ENCODE measurements around the gene CARHSP1. TPM values are rescaled to one million over a fixed set of nuclear protein-coding genes. Genes with fewer than 3 reads are reported as not detected.

The CARHSP1 gene
- total RNA-seq, 5 donors from 2014 or later (not counting 1 experiment from before 2014, with no cell fraction given): 32.9 to 44.3 (median 41.8) TPM

GRCh38 chr16:8859913-8860881 lies 8.6 kb downstream of the CARHSP1 start:
- H3K36me3 ChIP-seq (ENCODE audit: control insufficient read depth in 2 of 2, extremely low read depth in 1 of 2, insufficient read depth in 1 of 2, low read length in 1 of 2): peaks cover 10 to 26% of the 10 kb centered on the region in 2 donors
- ATAC-seq (replicated peaks in 1 of 4) (no peak), DNase-seq (no peak)
- no peaks in the 10 kb centered on the region for H3K27me3 ChIP-seq (replicated peaks in 1 of 2; ENCODE audit: control insufficient read depth in 2 of 2, extremely low read depth in 1 of 2, insufficient read depth in 2 of 2, low read length in 1 of 2)
- peaks cover 6 to 22% of the 10 kb centered on the region in 2 experiments for H3K4me1 ChIP-seq (ENCODE audit: control insufficient read depth in 1 of 2, extremely low read depth in 1 of 2, insufficient read depth in 2 of 2, low read length in 2 of 2)
- Mint-ChIP-seq H3K27me3 (no peaks in the 10 kb centered on the region), H3K9me3 (no peaks in the 10 kb centered on the region), H3K4me1 (peaks cover 30 to 36% (median 34%) of the 10 kb centered on the region in 3 donors), H3K27ac (no peak overlapping the region), H3K36me3 (peaks cover 17% of the 10 kb centered on the region), H3K4me3 (no peak overlapping the region)
- 86% methylated on average over 19 of the region's 25 CpGs for whole genome bisulfite sequencing (ENCODE audit: insufficient coverage)
- POLR2A ChIA-PET: no interaction called here
- H3K27ac ChIP-seq (ENCODE audit: low read length): no peak overlapping the region
- H3K9me3 ChIP-seq: no peaks in the 10 kb centered on the region
- no peak overlapping the region for H3K4me3 ChIP-seq (ENCODE audit: control insufficient read depth in 1 of 2, extremely low read depth in 1 of 2, low read length in 1 of 2)
- CTCF ChIA-PET: no interaction called here

DNA sequence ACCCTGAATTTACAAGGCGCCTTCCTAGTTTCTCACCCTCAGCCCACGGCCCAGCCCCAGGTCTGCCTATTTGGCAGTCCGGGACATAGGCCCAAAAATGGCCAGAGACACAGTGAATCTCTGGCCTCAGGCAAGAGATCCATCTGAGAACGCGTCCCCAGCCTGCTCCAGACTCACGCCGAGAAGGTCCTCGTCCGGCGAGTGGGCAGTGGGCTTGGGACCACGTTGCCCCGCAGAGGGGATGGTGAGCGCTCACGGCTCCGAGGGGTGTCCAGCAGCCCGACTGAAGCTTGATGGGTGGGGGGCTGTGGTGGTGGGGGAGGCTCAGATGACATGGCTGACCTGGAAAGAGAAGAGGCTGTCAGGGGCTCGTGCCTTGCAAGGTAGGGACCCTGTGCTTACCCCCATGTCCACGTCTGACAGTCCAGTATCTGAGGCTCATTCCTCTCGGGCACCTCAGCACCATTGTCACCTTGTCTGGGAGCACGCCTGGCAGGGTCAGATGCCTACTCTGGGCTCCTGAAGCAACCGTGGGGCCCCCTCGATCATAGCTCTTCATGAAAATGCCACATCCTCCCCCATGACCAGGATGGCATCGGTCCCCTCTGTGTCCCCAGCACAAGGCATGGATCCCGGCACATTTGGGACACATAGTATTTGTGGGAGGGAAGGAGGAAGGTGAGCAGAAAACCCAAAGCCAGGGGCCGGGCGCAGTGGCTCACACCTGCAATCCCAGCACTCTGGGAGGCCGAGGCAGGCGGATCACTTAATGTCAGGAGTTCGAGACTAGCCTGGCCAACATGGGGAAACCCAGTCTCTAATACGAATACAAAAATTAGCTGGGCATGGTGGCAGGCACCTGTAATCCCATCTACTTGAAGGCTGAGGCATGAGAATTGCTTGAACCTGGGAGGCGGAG lies 9.6 kb downstream of the CARHSP1 start:
- Mint-ChIP-seq H3K9me3 (no peaks in the 10 kb centered on the region), H3K4me3 (no peak overlapping the region), H3K4me1 (peaks cover 28 to 34% (median 29%) of the 10 kb centered on the region in 3 donors), H3K27me3 (no peaks in the 10 kb centered on the region), H3K27ac (peak overlapping the region in 1 of 2 donors; percentile 28), H3K36me3 (peaks cover 21% of the 10 kb centered on the region)
- H3K27me3 ChIP-seq (replicated peaks in 1 of 2; ENCODE audit: control insufficient read depth in 2 of 2, extremely low read depth in 1 of 2, insufficient read depth in 2 of 2, low read length in 1 of 2): no peaks in the 10 kb centered on the region
- no peak overlapping the region for H3K4me3 ChIP-seq (ENCODE audit: control insufficient read depth in 1 of 2, extremely low read depth in 1 of 2, low read length in 1 of 2)
- H3K4me1 ChIP-seq (ENCODE audit: control insufficient read depth in 1 of 2, extremely low read depth in 1 of 2, insufficient read depth in 2 of 2, low read length in 2 of 2): peaks cover 2 to 14% of the 10 kb centered on the region in 2 experiments
- DNase-seq (no peak), ATAC-seq (replicated peaks in 1 of 4) (no peak)
- POLR2A ChIA-PET: no interaction called here
- CTCF ChIA-PET: interaction anchor here (0.6 kb wide), 2 partner anchors 38 to 42 kb away, joined by 3 to 7 read pairs; no protein-coding TSS in a partner anchor
- H3K9me3 ChIP-seq: no peaks in the 10 kb centered on the region
- peaks cover 10 to 30% of the 10 kb centered on the region in 2 donors for H3K36me3 ChIP-seq (ENCODE audit: control insufficient read depth in 2 of 2, extremely low read depth in 1 of 2, insufficient read depth in 1 of 2, low read length in 1 of 2)
- H3K27ac ChIP-seq (ENCODE audit: low read length): no peak overlapping the region
- 94% methylated on average over 25 of the region's 31 CpGs for WGBS (ENCODE audit: insufficient coverage)

DNA sequence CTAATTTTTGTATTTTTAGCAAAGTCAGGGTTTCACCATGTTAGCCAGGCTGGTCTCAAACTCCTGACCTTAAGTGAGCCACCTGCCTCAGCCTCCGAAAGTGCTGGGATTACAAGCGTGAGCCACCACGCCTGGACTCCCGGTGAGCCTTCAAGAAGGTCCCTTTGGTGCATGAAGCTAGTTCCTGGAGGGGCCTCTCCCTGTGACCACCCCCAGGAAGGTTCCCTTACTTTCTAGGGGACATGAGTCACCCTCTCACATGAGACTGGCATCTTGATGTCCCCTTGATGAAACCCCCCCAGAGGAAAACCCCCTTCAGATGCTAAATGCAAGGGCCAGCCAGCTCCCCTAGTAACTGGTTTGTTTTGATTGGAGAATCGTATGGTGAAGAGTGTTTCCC lies 12.8 kb downstream of the CARHSP1 start:
- H3K36me3 Mint-ChIP-seq: peaks cover 26% of the 10 kb centered on the region
- H3K9me3 Mint-ChIP-seq: no peaks in the 10 kb centered on the region
- Histone ChIP-seq H3K36me3 (ENCODE audit: control insufficient read depth in 2 of 2, extremely low read depth in 1 of 2, insufficient read depth in 1 of 2, low read length in 1 of 2) (peaks cover 6 to 38% of the 10 kb centered on the region in 2 donors), H3K9me3 (no peaks in the 10 kb centered on the region), H3K4me1 (ENCODE audit: control insufficient read depth in 1 of 2, extremely low read depth in 1 of 2, insufficient read depth in 2 of 2, low read length in 2 of 2) (peaks cover 0 to 8% of the 10 kb centered on the region in 2 experiments), H3K27me3 (replicated peaks in 1 of 2; ENCODE audit: control insufficient read depth in 2 of 2, extremely low read depth in 1 of 2, insufficient read depth in 2 of 2, low read length in 1 of 2) (no peaks in the 10 kb centered on the region), H3K4me3 (ENCODE audit: control insufficient read depth in 1 of 2, extremely low read depth in 1 of 2, low read length in 1 of 2) (no peak overlapping the region), H3K27ac (ENCODE audit: low read length) (no peak overlapping the region)
- ChIA-PET POLR2A (no interaction called here), CTCF (no interaction called here)
- peaks cover 24 to 38% (median 29%) of the 10 kb centered on the region in 3 donors for H3K4me1 Mint-ChIP-seq
- H3K4me3 Mint-ChIP-seq: no peak overlapping the region
- DNase-seq (no peak), ATAC-seq (replicated peaks in 1 of 4) (no peak)
- peak overlapping the region in 1 of 2 donors; percentile 52 for H3K27ac Mint-ChIP-seq
- no peaks in the 10 kb centered on the region for H3K27me3 Mint-ChIP-seq
- WGBS (ENCODE audit: insufficient coverage): 73% methylated on average over 4 of the region's 5 CpGs

GRCh38 chr16:8855051-8855786 lies 13.6 kb downstream of the CARHSP1 start:
- no peak for DNase-seq

DNA sequence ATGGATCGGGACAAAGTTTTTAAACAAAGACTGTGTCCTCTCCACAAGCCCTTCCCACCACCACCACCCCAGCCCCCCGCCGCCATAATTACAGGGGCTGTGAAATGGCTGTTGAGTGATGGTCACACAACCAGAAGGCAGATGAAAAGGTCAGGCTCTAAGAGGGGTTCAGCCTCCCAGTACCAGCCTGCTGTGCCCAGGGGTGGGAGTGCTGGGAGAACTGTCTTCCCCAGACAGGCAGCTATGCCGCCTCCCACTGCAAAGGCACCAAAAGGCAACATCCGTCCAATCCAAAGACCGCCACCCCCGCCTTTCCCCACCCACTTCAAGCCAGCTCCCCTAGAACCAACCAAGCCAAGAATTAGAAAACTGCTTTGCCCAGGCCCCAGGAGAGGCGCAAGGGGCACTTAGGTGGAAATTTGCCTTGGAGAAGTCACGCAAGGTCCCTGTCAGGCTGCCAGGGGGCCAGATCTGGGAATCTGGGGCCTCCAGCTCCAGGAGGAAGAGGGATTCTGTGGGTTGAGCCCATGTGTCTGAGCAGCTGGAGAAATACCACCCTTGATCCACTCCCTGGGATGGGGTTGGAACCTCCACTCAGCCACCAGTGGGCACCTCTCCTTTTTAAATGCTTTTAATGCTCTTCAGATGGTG lies 14.4 kb downstream of the CARHSP1 start:
- Mint-ChIP-seq H3K4me3 (no peak overlapping the region), H3K4me1 (peaks cover 38 to 51% (median 40%) of the 10 kb centered on the region in 3 donors), H3K27ac (peak overlapping the region in 1 of 2 donors; percentile 16), H3K9me3 (no peaks in the 10 kb centered on the region), H3K27me3 (no peaks in the 10 kb centered on the region), H3K36me3 (peaks cover 30% of the 10 kb centered on the region)
- Histone ChIP-seq H3K27me3 (replicated peaks in 1 of 2; ENCODE audit: control insufficient read depth in 2 of 2, extremely low read depth in 1 of 2, insufficient read depth in 2 of 2, low read length in 1 of 2) (no peaks in the 10 kb centered on the region), H3K9me3 (no peaks in the 10 kb centered on the region), H3K4me3 (ENCODE audit: control insufficient read depth in 1 of 2, extremely low read depth in 1 of 2, low read length in 1 of 2) (no peak overlapping the region), H3K27ac (ENCODE audit: low read length) (no peak overlapping the region), H3K4me1 (ENCODE audit: control insufficient read depth in 1 of 2, extremely low read depth in 1 of 2, insufficient read depth in 2 of 2, low read length in 2 of 2) (peaks cover 0 to 15% of the 10 kb centered on the region in 2 experiments), H3K36me3 (ENCODE audit: control insufficient read depth in 2 of 2, extremely low read depth in 1 of 2, insufficient read depth in 1 of 2, low read length in 1 of 2) (peaks cover 10 to 46% of the 10 kb centered on the region in 2 donors)
- DNase-seq: no peak
- ATAC-seq (replicated peaks in 1 of 4): no peak
- ChIA-PET POLR2A (interaction anchor here in 1 of 2 donors (1.1 kb wide), 1 partner anchor 11 kb away, joined by 6 read pairs; no protein-coding TSS in a partner anchor), CTCF (interaction anchor here in 1 of 2 donors (0.6 kb wide), 1 partner anchor 54 kb away, joined by 4 read pairs; no protein-coding TSS in a partner anchor)
- 84% methylated on average over 4 of the region's 9 CpGs for WGBS (ENCODE audit: insufficient coverage)

More at GRCh38 chr16:8855051-8855786, 13.6 kb downstream of the CARHSP1 start:
- Histone ChIP-seq H3K4me3 (ENCODE audit: control insufficient read depth in 1 of 2, extremely low read depth in 1 of 2, low read length in 1 of 2) (no peak overlapping the region), H3K4me1 (ENCODE audit: control insufficient read depth in 1 of 2, extremely low read depth in 1 of 2, insufficient read depth in 2 of 2, low read length in 2 of 2) (peaks cover 0 to 13% of the 10 kb centered on the region in 2 experiments), H3K36me3 (ENCODE audit: control insufficient read depth in 2 of 2, extremely low read depth in 1 of 2, insufficient read depth in 1 of 2, low read length in 1 of 2) (peaks cover 6 to 40% of the 10 kb centered on the region in 2 donors), H3K27ac (ENCODE audit: low read length) (no peak overlapping the region), H3K27me3 (replicated peaks in 1 of 2; ENCODE audit: control insufficient read depth in 2 of 2, extremely low read depth in 1 of 2, insufficient read depth in 2 of 2, low read length in 1 of 2) (no peaks in the 10 kb centered on the region), H3K9me3 (no peaks in the 10 kb centered on the region)
- Mint-ChIP-seq H3K4me1 (peaks cover 32 to 45% (median 35%) of the 10 kb centered on the region in 3 donors), H3K36me3 (peaks cover 26% of the 10 kb centered on the region), H3K27ac (peak overlapping the region; percentile 52), H3K4me3 (no peak overlapping the region), H3K27me3 (no peaks in the 10 kb centered on the region), H3K9me3 (no peaks in the 10 kb centered on the region)
- CTCF ChIA-PET: interaction anchor here in 1 of 2 donors (0.6 kb wide), 1 partner anchor 55 kb away, joined by 4 read pairs; no protein-coding TSS in a partner anchor
- 96% methylated on average over 11 of the region's 11 CpGs for WGBS (ENCODE audit: insufficient coverage)
- POLR2A ChIA-PET: interaction anchor here in 1 of 2 donors (1.1 kb wide), 1 partner anchor 11 kb away, joined by 6 read pairs; no protein-coding TSS in a partner anchor
- no peak for ATAC-seq (replicated peaks in 1 of 4)
